HTR-8/SVneo (cell line): ENCODE results near the gene SDK1.

Source experiments
- DNase-seq: peaks from one replicate; pipeline ENCODE4 v3.0.0; 2011; ENCODE audit warnings: low spot score, mixed read lengths; ENCODE audit not compliant: insufficient read length
- FAIRE-seq: peaks from 2 replicates; lab custom pipeline; 2011; peaks lifted over from hg19 to GRCh38; lab: Jason Lieb, UNC

The SDK1 gene

DNA sequence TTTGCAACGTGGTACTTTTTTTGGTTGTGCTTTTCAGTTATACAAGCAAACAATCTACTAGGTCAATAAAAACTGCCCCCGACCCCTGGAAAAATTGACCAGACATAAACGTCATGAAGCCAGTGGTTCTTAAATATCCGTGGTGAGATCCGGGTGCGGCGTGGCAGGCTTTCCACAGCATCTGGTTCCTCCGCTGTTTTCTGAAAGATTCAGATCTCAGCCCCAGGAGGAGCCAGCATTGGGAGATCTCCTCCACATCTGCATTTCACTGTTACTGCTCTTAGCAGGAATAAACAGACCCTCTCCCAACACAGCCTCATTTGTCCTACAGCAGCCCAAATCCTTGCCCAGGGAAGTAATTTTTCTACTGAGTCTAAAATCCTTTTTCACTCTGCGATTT lies 716.7 kb downstream of the SDK1 start:
- FAIRE-seq = no peak

DNA sequence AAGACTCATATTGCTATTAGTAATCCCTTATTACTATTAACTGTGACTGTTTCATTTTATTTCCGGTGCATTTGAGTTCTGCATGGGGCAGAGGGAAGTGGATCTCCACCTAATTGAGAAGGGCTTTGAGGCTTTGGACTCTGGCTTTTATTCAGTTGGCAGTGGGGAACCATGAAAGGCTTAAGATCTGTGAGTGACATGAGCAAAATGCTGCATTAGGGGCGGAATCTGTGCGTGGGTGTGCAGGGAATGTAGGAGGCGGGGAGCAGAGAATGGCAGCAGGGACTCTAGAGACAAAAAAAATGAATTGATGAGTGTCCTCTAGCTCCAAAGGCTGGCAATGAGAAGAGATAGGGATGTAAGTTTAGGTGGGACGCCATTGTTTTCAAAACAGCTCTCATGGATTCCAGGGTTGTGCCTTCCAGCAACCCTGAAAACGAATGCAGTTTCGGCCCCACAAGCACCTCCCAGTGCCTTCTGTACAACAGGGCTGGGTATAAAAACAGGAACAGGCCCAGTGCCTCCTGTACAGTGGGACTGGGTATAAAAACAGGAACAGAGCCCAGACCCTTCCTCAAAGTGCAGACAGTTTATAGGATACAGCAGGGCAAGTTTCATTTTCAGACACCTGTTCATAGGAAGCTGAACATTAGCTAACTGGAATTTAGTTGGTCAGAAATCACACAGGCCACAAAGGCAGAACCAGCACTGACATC lies 717.7 kb downstream of the SDK1 start:
- DNase-seq (no peak), FAIRE-seq (no peak)

More for the DNA sequence above, 716.7 kb downstream of the SDK1 start:
- DNase-seq = no peak

DNA sequence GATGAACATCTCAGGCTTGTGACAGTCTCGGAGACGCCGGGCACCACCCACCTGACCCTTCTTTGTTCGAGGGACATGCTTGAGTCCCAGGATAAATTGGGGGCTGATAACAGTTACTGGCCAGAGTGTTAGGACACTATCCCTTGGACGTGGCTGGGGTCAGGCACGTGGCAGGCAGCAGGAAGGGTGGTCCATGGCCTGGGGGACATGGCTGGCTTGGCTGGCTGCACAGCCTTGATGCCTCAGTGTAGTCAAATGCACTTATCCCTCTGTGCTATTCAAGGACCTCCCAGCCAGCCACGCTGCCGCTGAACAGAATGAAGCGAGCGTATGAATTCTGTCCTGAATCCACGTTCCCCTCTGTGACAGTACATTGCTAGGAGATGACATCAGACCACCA lies 719.0 kb downstream of the SDK1 start:
- FAIRE-seq (no peak), DNase-seq (no peak)

DNA sequence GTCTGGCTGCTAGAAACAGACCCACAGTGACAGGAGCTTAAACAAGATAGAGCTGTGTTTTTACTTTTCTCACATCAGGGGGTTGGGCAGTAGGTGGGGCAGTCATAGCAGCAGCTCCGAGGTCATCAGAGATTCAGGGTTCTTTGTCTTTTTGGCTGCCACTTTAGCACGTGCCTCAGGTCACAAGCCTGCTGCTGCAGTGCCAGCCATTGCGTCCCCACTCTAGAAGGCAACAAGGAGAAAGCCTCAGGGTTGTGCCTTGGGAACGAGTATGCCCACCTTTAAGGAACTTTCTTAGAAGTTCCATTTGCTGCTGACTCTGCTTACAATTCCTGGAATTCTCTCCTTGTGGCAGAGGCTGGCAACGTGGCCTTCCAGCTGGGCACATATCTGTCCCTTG lies 720.4 kb downstream of the SDK1 start:
- FAIRE-seq = no peak

DNA sequence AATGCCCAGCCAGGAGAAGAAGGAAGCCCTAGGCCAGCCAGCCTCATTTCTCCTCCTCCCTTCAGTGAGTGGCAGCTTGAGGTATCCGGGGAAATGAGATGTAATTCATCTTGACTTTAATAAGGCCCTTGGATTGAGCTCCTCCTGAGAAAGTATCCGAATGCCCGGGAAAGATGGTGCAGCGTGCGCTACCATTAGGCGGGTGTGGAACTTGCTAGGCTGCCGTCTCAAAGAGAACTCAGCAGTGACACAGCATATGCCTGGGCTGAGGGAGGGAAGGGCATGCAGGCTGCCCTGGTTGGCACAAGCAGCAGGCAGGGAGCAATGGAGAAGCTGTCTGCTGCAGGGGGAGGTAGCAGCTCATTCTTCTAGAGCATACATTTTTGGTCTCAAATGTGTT lies 721.2 kb downstream of the SDK1 start:
- FAIRE-seq (no peak), DNase-seq (no peak)

More for the DNA sequence above, 720.4 kb downstream of the SDK1 start:
- no peak for DNase-seq

DNA sequence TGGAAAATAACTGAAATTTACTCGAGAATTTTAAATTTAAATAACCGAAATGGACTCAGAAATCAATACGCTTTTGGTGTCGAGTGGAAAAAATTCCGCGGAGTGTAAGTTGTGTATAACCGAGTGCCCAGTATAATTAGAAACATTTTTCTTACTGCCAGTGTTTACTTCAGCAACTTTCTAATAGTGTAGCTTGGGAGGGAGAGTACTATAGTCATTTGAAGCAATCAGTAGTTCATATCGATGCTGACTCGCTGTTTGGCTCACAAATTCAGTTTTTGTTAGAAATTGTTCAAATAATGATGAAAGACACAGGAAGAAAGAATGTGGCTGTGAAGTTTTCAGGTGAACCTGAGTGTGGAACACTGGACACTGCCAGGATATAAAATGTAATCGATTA lies 722.5 kb downstream of the SDK1 start:
- FAIRE-seq = no peak
- no peak for DNase-seq

DNA sequence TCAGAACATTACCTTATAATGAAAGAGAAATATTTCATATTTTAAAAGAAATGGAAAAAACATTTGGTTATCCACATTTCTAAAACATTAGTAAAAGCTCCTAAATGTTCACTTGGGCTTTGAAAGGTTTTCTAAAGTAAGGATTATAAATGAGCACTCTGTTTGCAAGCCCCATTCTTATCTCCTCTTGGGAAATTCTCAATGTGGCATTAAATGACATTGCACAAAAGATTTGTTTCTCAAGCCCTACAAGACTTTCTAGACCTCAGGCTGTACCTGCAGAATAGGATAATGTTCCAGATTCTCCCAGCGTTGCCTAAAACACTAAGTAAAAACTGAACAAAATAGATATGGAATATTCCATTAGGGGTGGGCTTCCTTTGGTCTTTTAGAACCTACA lies 723.1 kb downstream of the SDK1 start:
- DNase-seq = no peak
- no peak for FAIRE-seq

DNA sequence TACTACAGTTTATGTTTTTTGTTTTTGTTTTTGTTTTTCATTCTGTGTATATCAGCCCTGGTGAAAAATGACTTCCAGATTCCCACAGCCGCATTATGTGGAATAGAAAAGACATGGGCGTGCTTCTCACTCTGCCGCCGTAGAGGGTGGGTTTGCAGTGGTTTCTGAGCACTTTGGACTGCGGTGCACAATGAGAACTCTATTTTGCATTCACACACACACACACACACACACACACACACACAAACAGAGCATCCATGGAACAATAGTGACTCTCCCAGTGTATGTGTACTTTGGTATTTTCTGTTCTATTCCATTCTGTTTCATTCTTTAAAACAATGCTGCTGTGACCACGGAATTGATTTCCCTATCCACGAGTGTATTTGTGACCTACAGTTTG lies 723.8 kb downstream of the SDK1 start:
- FAIRE-seq (peak; percentile 4), DNase-seq (no peak)

DNA sequence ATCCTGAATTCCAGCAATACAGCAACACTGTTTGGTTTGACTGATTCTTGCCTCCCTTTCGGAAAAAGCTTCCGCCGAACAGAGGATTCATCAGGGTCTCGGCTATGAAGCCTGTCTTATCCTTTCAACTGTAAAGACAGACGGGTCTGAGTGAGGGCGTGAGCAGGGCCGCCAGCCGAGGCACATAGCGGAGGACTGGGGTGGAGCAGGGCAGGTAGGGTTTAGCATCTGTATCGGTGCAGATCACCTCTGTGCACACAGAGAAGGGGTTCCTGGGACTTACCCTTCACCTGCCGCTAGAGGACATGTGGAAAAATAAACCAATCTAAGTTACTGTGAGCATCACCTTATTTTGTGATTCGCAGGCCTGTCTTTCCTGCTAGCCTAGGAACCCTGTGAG lies 724.2 kb downstream of the SDK1 start:
- DNase-seq (no peak), FAIRE-seq (peak; percentile 40)

DNA sequence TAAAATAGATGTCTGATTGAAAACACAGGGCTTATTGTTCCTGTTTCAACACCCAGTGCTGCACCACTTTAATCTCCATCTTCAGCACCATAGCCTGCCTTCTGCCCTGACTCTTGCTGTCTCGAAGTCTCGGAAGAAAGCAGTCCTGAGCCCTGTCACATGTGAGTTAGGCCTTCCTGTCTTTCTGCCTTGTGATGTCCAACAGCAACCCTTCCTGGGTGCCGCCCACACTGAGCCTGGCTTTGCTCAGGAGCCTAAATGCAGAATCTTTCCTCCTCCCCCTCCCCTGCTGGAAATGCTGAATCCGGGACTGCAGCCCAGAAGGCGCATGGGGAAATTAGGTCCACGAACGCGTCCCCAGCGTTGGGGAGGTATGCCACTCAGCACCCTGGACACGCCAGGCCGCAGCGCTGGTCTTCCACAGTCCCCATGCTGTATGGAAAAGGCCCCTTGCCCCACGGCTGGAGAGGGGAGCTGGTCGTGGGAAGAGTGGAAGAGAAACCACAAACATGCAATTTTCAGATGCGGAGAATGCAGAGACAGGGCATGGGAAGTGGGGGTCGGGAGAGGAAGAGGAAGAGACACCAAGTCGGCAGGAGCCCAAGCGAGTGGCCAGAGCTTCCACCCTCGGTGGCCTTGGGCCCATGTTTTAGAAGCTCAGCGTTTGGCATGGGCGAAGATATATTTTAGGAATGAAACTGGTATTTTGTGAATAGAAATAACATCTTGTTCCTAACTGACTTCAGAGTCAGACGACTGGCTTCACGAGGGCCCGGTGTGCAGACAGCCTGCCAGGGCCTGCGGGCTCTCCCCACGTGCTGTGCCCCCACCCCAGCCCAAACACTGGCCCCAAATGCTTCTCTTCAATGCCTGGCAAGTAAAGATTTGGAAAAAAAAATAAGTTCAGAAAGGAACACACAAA lies 724.9 kb downstream of the SDK1 start:
- FAIRE-seq = peak; percentile 36
- DNase-seq = no peak

DNA sequence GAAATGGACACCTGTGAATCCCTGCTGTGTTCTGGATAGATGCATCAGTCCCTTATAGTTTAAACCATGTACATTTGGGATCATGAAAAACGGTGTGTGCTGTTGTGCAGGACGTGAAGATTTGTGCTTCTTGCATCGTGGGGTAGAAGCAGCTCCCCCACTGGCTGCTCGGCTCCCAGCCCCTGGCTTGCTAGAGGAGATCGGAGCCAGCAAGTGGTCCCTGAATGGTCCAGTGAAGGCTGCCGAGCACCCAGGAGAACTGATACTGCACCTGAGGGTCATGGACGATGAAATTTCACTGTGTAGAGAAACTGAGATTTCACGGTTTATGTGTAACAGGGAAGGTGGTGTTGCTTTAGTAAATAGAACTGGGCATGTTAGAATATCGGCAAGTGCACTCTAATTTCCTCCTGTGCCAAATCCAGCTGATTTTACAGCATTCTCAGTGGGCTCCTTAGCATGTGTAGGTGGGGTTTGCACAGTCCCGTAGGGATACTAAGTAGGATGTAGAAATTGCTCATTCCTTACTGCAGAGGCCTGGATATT lies 726.0 kb downstream of the SDK1 start:
- DNase-seq (no peak), FAIRE-seq (peak; percentile 23)

DNA sequence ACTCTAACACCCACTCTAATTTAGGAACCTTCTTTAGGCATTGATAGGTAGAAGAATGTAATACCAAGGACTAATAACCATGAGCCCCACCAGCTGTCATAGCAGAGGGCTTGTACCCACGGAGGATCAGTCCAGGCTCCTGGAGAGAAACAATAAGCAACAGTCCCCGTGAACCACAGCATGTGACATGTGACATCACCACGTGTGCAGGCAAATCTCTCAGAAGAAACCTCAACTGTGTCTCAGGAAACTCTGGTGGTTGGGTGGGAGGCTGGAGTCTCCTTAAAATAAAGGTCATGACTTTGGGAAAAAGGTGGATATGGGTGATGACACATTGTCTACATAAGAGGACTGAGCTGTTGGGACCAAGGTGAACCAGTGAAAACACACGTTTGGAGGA lies 727.2 kb downstream of the SDK1 start:
- no peak for DNase-seq
- no peak for FAIRE-seq

DNA sequence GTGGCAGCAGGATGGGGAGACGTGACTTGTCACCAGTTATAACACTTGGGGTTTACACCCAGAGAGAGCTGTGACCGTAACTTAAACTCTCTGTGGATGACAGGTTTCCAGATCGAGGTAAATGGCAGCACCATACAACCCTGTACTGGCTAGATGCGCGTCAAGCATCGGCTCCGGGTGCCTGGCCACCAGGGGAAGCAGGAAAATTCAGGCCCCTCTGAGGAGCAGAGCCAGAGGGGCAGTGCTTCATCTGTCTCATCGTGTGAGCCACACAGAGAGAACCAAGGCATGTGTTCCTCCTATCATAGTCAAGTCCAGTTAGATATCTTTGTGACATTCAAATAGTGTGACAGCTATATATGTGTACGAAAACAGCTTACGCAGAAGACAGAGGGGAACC lies 728.9 kb downstream of the SDK1 start:
- DNase-seq (no peak), FAIRE-seq (no peak)

DNA sequence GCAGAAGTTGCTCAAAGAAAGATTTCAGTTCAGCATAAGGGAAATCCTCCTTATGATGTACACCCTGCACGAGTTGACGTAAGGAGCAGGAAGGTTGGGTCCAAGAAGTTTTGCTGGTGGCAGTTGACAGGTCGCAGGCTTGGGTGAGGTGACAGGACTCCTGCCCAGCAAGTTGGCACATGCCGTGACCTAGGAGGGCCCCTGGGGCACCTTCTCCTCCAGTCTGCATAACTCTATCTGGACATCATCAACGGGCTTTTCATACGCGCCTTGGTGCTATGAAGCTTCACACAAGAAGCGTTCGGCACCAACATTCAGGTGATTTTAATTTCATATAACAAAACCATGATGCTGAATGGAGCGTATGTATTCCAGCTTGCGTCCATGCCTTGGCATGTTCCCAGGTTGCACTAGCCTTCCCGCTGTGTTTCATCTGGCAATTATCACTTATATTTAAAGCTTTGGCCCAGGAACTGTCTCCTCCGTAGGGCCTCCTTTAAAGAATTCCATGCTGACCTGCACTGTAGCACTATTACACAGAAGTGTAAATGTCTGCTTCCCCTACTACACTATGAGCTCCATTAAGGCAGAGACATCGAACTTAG lies 729.4 kb downstream of the SDK1 start:
- DNase-seq = no peak
- FAIRE-seq = no peak

DNA sequence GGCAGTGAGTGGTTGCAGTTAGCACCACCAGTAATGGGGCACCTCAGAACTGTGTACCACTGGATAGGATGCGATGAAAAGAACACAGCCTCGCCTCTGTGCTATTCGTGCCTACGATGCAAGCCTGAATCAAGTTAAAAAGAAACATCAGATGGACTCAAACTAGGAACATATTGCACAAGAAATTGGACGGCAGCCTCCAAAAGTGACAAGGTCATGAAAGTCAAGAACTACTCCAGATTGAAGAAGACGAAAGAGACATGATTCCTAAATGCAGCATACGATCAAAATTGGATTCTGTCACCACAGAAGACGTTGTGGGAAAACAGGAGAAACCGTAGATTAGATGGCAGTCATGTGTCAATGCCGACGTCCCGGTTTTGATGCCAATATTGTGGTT lies 732.9 kb downstream of the SDK1 start:
- FAIRE-seq = no peak
- DNase-seq = no peak

DNA sequence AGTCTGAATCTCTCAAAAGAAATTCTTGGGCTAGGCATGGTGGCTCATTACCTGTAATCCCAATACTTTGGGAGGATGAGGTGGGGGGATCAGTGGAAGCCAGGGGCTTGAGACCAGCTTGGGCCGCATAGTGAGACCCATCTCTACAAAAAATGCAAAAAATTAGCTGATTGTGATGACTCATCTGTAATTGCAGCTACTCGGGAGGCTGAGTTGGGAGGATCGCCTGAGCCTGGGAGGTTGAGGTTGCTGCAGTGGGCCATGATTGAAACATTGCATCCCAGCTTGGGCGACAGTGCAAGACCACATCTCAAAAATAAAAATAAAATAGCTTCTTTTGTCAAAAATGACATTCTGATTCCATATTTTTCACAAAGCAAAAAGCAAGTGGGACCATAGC lies 736.3 kb downstream of the SDK1 start:
- DNase-seq (no peak), FAIRE-seq (no peak)

DNA sequence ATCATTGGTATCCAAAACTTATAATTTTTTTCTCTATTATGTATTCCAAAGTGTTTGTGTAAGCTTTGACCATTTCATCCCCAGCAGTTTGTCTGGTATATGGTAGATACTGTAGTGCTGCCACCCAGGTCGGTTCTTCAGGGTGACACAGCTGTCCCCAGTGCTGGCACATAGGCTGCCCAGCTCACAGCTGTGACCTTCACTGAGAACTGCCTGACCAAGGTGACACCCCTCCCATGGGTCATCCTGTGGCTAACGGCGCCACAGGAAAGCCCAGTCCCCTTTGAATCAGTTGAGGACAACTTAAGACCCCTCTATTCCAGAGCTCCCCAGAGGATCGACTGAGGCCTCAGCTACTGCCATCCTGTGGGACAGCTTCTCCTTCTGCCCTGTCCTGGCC lies 736.8 kb downstream of the SDK1 start:
- DNase-seq = no peak
- FAIRE-seq = no peak

DNA sequence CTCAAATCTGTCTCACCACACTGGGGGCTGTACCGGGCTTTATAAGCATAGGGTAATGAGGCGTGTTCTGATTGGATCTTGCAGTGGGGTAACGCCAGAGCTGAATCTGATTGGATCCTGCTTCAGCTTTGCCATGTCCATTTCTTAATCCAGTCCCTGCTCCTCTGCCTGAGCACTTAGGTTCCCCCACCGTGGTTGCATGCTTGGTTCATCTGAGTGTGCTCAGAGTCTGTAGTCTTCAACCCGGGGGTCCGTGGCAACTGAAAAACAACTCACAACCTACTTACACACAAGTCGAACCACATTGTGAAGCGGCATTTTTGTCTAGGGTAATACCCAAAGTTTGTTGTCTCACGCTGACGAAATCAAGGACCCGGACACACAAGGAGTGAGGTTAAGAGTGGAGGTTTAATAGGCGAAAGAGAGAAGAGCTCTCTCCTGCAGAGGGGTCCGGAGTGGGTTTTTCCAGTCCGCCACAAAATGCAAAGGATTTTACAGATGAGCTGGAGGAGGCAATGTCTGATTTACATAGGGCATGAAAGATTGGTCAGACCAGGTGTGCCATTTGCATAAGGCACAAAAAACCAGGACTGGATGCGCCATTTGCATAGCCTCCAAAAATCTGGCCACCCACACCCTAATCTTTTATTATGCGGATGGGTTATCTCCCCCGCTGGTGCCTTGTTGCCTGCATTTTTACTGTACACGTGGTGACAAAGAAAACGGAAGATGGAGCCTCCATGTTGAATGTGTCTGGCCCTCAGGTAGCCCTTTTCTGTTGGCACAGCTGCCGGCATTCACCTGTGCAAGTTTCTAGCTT lies 739.3 kb downstream of the SDK1 start:
- peak; percentile 4 for FAIRE-seq
- DNase-seq = no peak

DNA sequence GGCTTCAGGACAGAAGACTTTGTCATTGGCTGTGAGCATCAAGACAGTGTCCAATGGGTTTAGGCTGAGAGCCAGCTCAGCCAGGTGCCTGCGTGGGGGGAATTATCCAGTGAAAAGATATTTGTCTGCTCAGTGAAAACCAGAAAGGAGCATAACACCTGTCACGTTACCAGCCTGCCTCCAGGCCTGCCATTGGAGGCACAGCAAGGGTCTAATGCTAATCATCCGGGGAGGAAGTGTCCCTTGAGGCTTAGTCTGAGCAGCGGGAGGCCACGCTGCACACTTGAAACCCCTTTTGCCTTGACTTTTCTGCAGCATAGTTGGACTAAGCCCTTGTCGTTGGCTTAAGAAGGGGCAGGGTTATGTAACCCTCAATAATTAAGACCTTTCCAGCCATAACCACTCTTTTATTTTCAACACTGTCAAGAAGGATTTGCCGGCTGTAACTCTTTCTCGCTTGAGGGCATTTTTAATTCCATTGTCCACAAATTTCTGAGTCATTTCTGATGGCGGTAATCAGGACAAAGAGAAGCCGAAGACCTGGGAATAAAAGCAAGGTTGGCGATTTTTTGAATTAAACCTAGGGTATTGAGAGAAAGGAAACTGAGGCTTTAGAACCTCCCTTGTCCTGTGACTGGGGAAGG lies 741.5 kb downstream of the SDK1 start:
- no peak for DNase-seq
- no peak for FAIRE-seq

DNA sequence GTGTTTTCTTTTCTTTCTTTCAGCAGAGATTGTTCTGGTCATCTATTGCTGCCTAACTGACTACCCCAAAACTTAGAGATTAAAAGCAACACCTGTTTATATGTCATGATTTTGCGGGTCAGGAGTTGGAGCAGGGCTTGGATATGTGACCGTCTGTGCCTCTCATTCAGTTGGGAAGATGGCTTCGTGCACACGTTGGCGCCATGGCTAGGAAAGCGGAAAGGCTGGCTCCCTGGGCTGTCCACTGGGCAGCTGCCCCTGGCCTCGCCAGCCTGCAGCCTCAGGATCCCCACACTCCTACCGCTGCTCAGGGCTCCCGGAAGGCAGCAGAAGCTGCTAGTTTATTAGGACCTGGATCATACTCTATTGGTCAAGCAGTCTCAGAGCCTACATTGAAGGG lies 742.9 kb downstream of the SDK1 start:
- FAIRE-seq (no peak), DNase-seq (no peak)
